Fibroblast of upper back skin (primary cell): ENCODE data around the gene MARK2.
A peak's percentile ranks its signal among the peaks of the same experiment; 100 is the strongest.
"Not testable (repeated sequence)": the region's sequence is repeated elsewhere in the genome, so short reads cannot be mapped to it uniquely, and the experiment has no call there.

Source experiments
- DNase-seq: peaks from one replicate; pipeline ENCODE4 v3.0.0-alpha.2; 2013

The MARK2 gene

DNA sequence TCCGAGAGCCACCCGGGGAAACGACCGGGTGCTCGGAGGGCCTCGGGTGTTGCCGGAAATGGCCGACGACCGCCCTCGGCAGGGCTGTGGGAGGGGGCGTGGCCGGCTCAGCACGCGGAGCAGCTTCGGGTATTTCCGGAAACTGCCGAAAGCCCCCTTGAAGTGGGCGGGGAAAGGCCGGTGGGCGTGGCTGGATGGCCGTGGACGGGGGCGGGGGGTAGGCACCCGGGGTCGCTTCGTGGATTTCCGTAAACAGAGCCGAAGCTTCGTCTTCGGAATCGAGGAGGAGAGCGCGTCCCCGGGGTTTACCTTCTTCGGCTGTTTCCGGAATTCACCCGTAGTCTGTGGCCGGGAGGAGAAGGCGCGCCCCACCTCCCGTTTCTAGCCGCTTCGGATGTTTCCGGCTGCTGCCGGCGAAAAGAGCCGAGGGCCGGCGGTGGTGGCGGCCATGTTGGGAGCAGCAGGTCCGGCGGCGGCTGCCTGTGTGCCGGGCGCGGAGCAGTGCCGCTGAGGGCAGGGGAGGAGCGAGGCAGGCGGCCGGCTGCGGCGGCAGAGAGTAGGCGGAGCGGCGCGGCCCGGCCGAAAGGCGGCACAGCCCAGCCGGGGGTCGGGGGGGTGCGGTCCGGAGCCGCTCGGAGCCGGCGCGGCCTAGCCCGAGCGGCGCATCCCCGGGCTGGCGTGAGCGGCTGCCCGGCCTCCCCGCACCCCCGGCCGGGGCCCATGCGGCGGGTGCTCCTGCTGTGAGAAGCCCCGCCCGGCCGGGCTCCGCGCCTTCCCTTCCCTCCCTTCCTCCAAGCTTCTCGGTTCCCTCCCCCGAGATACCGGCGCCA lies at the start of gene MARK2:
TSS of gene MARK2 (plus strand) at position 433 of the 830 bp plus-strand sequence. CDS start at position 830, 397 bp downstream.
- DNase-seq: peak; percentile 98

DNA sequence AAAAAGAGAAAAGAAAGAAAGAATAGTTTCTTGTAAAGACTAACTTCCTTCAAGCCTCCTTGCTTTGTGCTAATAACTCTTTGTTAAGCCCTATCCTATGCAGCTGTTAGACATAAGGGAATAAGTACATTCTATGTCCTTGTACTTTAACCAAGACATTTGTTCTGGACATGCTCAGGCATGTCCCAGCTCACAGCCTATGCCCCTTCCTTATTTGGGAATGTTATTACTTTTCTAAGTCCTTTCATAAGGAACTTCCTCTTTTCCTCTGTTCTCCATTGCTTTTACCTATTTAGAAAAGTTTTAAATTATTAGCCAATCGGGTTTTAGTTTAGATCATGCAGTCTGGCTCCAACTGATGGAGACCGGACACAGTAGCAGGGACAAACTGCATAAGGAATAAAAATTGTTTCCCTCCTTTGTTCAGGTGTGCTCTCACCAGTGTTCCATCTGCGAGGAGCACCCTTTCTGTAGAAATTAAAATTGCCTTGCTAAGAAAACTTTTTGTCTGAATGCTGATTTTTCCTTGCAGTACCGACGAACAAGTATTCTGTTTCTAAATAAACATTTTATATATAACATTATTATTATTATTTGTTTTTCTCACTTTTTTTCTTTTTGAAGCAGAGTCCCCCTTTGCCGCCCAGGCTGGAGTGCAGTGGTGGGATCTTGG lies 47.3 kb upstream of the MARK2 start:
- no peak for DNase-seq

DNA sequence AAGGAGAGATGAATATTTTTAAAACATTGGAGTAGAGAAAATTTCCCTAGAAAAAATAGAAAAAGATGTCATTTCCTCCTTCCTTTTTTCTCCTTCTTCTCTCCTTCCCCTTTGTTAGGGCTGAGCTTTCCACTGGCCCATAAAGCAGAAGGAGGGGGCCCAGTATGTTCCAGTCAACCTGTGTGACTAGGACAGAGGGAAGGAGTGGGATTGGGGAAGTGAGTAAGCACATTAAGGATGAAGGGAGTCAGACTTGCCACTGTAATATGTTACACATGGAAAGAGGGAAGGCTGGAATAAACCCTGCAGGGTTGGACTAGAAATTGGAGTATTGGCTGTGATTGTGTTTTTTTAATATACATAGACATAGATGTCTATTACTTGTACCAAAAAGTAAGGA lies 45.7 kb upstream of the MARK2 start:
- DNase-seq: no peak

DNA sequence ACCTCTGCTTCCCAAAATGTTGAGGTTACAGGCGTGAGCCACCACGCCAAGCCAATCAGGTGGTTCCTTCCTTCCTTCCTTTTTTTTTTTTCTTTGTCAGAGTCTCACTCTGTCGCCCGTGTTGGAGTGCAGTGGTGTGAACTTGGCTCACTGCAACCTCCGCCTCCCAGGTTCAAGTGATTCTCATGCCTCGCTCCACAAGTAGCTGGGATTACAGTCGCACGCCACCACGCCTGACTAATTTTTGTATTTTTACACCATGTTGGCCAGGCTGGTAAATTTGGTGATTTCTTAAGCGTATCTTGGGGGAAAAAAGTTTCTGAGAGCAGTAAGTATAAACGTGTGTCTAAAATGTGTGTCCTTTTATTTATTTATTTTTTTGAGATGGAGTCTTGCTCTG lies 43.8 kb upstream of the MARK2 start:
- DNase-seq: no peak

DNA sequence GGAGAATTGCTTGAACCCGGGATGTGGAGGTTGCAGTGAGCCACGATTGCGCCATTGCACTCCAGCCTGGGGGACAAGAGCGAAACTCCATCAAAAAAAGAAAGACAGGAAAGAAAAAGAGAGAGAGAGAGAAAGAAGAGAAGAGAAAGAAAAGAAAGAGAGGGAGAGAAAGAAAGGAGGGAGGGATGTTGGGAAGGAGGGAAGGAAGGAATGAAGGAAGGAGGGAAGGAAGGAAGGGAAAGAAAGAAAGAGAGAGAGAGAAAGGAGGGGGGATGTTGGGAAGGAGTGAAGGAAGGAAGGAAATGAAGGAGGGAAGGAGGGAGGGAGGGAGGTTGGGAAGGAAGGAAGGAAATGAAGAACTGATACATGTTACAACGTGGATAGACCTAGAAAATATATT lies 38.0 kb upstream of the MARK2 start:
- DNase-seq: no peak

DNA sequence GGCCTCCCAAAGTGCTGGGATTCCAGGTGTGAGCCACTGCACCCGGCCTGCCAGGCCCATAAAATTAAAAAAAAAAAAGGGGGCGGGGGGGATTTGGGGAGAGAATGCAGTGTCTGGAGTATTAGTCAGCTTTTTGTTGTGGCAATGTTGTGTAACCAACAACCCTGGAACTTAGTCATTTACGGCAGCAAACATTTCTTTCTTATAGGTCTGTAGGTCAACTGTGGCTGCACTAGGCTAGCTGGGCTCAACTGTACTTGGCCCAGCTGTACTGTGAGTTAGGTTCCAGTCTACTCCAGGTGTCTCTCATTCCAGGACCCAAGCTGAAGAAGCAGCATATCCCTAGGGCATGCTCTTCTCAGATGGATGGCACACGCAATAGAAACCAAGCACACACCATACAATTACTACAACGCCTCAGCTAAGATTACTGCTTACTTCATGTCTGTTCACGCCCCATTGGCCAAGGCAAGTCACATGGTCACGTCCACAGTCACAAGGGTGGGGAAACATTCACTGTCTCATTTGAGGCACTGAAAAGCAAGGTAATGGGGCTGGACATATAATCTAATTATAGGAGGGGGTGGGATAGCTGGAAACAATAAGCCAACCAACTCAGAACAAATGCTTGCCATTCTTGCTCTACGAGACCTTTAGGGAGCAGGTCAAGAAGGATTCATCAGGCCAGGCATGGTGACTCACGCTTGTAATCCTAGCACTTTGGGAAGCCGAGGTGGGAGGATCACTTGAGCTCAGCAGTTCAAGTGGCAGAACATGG lies 36.1 kb upstream of the MARK2 start:
- DNase-seq: peak; percentile 22

DNA sequence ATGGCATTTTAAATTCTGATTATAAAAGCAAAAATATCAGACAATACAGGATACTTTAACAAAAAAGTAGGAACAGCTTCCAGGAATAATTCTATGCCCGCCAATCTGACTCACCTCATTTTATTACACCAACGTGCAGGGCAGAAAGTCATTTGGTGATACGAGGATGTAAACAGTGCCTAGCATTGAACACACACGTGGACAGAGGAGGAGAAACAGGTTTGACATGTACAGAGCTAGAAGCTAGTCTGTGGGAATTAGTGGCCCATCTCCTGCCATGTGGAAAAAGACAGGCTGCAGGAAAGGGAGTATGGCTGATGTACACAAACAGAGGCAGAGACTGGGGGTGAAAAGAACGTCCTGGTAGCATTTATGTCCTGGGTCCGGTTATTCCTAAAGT lies 34.7 kb upstream of the MARK2 start:
- DNase-seq: no peak

DNA sequence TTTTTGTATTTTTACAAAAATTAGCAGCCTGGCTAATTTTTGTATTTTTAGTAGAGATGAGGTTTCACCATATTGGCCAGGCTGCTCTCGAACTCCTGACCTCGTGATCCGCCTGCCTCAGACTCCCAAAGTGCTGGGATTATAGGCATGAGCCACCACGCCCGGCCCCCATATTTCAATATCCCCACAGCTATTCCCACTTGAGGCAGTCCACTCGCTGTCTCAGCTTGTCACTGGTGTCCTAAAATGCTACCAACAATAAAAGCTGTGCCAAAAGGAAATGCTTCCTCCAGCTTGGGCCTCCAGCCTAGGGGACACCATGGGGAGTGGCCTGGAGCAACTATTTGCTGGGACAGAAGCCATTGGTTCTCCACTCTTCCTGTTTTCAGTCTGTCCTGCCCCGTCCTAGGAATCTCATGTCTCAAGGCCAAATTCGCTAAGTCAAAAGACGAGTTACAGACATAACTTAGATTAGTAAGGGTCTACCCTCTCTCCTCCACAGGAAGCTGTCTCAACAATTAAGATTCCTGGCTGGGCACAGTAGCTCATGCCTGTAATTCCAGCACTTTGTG lies 33.0 kb upstream of the MARK2 start:
- no peak for DNase-seq

DNA sequence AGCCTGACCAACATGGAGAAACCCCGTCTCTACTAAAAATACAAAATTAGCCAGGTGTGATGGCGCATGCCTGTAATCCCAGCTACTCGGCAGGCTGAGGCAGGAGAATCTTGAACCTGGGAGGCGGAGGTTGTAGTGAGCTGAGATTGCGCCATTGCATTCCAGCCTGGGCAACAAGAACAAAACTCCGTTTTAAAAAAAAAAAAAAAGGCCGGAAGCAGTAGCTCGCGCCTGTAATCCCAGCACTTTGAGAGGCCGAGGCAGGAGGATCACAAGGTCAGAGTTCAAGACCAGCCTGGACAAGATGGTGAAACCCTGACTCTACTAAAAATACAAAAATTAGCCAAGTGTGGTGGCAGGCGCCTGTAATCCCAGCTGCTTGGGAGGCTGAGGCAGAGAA lies 28.5 kb upstream of the MARK2 start:
- not testable (repeated sequence) for DNase-seq

DNA sequence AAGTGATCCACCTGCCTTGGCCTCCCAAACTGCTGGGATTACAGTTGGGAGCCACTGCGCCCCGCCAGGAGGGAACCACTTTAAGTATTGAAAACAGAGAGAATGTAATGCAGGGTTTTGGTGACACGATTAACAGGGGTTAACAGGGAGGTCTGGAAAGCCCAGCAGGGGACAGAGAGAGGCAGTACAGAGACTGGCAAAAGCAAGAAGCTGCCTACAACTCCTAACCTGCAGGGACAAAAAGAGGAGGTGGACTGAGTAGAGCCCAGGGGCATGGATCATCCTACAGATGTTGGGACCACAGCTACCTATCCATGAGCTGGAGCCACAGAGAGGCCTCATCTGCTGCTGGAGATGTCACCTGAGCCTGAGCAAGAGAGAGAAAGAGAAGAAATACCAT lies 27.4 kb upstream of the MARK2 start:
- no peak for DNase-seq

DNA sequence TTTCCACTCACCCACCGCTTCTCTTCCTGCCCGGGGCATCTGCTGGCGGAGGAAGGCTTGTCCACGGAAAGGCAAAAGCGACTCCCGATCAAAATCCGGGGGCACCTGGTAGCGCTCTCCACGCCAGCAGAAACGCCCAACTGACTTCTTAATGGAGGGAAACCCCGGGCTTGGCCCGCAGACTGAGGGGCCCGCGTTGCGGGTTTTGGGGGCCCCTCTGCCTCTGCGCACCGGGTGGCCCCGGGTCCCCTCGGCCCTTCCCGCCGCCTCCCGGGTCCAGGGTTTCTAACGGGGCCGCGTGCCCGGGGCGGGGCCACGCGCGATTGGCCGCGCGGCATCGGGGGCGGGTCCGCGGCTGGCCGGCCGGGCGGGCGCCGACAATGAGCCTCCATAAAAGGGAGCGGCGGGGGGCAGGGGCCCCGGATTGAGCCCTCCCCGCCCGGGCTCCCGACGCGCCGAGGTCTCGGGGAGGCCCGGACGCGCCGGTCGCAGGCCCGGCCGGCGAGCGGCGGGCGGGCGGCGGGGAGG lies 25.8 kb upstream of the MARK2 start, which contains the start of gene SPINDOC:
TSS of gene SPINDOC (plus strand) at position 422 of the 528 bp plus-strand sequence. CDS start 231 bp downstream, outside the sequence.
- DNase-seq: peak; percentile 71

DNA sequence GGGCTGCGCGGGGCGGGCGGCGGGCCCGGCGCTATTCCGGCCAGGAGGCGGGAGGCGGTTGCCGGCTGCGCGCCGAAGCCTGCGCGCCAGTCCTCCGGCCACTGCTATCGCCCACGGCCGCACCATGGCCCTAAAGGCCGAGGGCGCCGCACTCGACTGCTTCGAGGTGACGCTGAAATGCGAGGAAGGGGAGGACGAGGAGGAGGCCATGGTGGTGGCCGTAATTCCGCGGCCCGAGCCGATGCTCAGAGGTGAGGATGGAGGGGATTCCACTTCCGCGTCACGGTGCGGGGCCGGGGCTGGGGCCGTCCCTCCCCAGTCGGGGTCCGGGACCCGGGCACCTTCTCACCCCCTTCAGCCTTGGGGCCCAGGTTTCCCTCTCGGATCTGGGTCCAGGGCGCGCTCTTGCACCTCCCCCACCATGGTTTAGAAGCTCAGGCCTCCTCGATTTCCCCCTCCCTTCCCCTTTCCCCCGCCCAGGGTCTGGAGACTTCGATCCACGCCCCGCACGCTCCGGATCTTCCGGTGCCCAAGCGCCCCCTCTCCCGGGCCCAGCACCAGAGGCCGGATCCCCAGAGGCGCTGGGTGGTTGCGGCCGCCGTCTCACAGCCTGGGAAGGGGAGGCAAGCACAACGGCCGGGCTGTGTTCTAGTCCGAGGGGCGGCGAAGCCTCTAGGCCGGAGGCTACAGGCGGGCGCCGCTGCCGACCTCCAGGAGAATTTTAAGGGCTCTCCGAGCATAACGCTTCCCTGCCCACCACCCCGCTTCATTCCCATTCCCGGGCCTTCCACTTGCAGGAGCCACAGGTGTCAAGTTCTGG lies 25.1 kb upstream of the MARK2 start:
- peak; percentile 56 for DNase-seq

DNA sequence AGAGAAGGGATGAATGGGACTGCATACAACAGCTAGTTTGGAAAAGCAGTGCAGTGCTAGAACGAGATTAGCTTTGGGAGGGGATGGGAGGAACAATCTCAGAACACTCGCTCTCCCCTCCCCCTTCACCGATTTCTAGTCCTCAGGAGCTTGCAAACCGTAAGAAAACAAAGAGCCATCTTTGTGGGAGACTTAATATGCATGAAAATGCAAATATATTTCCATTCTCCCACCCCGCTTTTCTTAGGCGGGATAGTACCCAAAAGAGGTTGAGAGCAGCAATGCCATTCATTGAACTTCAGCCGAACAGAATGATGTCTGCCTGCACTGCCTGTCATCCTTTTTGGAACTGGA lies 24.6 kb upstream of the MARK2 start:
- DNase-seq: no peak

DNA sequence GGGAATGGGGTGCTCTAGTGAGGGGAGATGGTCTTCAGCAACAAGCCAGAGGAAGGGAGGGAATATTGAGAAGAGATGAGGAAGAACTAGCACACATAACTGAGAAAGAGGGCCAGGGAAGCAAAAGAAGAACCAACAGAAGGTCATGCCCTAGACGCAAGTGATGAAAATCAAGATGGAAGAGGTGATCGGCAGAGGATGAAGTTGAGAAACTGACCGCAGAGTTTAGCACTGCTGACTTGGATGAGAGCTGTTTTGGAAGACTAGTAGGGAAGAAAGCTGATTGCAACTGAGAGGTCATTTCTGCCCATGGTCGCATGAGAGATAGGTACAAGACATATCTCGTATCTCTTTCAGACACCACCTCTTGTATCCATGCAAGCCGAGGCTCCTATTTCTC lies 22.7 kb upstream of the MARK2 start:
- no peak for DNase-seq

DNA sequence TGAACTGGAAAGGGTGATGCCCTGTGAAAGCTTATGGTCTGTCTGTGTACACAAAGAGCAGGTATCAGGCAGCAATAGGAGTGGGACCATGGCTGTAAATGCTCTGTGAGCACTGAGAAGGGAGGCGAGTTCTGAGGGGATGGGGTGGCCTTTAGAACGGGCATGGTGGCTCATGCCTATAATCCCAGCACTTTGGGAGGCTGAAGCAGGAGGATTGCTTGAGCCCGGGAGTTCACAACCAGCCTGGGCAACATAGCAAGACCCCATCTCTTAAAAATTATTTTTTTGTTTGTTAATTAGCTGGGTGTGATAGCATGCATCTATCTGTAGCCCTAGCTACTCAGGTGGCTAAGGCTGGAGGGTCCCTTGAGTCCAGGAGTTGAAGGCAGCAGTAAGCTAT lies 22.2 kb upstream of the MARK2 start:
- DNase-seq: no peak

DNA sequence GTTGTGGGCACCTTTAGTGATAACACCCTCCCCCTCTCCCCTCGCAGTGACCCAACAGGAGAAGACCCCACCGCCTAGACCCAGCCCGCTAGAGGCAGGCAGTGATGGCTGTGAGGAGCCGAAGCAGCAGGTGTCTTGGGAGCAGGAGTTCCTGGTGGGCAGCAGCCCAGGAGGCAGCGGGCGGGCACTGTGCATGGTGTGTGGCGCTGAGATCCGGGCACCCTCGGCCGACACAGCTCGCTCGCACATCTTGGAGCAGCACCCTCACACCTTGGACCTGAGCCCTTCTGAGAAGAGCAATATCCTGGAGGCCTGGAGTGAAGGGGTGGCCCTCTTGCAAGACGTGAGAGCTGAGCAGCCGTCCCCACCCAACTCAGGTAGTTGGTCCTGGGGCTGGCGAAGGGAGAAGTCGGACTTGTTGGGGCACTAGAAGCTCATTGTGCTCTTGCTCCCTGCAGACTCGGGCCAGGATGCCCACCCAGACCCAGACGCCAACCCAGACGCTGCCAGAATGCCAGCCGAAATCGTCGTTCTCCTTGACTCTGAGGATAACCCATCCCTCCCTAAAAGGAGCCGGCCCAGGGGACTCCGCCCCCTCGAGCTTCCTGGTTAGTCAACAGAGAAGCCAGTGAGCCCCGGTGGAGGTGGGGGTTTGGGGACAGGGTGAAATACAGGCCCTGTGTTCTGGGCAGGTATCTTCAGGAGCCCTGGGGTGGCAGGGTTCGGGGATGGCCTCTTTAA lies 21.0 kb upstream of the MARK2 start:
- DNase-seq: no peak

DNA sequence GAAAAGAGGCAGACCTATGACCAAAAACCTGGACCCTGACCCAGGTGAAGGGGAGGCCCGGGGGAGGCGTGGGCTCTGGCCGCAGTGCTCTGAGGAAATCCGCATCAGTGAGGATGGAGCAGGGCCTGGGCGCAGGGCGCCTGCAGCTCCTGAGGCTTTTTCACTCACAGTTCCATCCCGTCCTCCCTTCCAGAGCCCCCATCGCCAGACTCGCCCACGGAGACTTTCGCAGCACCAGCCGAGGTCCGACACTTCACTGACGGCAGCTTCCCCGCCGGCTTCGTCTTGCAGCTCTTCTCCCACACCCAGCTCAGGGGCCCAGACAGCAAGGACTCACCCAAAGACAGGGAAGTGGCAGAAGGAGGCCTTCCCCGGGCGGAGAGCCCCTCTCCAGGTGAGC lies 20.3 kb upstream of the MARK2 start:
- DNase-seq: no peak

DNA sequence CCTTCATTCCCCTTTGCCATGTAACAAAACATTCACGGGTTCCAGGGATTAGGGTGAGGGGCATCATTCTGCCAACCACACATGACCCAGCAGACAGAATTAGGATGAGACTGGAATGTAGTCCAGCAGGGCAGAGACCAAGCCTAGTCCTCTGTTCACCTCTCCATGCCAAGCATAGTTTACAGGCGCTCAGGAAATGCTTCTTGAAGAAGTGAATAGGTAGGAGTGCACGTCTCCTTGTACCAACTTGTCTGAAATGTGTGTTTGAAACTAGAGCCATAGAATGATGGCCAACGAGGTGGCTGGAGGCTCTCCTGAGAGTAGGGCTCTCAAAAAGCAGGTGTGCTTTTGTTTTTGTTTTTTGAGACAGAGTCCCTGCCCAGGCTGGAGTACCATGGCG lies 17.5 kb upstream of the MARK2 start:
- no peak for DNase-seq

DNA sequence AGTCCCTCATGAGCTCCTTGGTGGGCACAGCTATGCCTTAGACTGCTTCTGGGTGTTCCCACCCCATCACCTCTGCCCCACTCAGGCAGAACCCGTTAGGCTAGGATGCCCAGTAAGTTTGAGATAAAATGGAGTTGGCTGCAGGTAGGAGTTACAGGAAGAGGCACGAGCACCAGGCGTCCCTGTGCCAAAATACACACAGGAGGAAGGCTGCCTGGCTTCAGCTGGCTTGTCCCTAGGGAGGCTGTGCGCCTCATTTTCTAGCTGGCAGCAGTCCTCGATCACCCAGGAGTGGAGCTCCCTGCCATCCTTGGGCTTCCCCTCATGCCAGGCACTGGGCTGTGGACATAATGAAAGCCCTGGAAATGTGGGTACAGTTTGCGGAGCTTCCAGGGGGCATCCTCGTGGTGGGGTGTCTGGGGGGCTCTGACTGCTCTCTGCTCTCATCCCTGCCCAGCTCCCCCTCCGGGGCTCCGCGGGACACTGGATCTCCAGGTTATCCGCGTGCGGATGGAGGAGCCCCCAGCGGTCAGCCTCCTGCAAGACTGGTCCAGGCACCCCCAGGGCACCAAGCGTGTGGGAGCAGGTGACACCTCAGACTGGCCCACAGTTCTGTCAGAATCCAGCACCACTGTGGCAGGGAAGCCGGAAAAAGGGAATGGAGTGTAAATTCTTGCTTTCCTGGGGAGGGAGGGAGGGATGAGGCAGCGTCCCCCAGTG lies 12.3 kb upstream of the MARK2 start:
- DNase-seq: no peak

DNA sequence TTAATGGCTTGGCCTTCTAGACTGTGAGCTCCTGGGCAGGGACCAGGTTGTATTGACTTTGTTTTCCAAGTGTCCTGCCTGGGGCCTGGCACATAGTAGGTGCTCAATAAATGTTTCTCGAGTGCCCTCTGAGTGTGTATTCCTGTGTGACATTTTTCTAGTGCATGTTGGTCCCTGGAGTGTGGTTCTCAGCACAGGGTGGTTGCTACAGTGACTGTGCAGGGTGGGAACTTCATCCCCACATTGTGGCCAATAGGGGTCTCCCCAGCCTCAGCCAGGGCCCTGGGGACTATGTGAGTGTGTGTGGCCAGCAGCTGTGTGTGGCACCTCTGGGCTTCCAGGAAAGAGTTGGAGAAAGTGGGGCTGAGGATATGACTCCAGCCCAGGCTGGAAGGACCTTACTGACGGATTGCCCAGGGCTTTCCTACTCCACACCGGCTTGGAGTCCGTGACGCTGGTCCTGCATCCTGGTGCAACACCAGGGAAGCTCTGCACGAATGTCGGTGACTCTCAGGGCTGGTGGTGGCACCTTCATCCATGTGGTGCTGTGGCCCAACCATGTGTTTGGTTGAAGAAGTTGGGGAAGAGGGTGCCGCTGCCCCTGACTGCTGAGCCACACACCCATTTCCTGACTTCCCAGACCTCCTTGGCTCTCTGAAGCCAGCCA lies 9.0 kb upstream of the MARK2 start:
- DNase-seq: peak; percentile 40
